ENCODE measurements around the gene KIF2C.

Gene KIF2C

DNA sequence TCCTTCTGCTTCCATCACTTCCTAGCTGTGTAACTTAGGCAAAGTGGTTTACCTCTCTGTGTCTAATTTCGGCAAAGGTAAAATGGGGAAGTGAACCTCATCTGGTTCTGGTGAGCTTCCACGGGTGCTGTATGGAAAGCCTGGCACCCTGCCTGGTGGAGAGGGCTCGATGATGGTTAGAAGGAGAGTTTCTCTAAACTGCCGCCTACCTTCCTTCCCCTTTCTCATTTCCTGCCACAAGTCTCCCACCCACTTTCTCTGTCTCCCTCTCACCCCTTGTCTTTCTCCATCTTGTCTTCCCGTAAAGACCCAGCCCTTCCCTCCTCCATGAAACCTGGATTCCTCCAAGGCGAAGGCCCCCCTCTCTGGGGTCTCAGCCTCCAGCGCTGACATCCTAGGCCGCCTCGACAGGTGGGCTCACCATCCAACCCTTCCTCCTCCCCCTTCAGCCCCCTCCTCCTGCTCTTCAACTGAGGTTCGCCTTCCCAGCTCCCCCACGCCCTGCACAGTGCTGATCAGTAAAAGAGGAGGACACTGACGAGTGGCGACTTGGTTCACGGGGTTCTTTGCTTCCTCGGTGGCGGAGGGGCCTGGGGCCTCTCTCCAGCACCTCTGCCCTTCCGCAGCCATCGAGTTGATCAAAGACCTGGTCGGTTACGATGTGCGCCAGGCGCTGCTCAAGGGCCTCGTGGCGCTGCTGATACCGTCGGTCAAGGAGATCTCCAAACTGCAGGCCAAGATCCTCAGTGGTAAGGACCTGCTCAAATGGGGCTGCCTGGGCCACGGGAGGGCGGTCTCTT, 15.9 kb upstream of the KIF2C start:
- in situ Hi-C loops (cut with MboI; ENCODE audit: low sequenced_read_pairs, unreplicated experiment) = no loop called here
- TF ChIP-seq, protein P1, sequence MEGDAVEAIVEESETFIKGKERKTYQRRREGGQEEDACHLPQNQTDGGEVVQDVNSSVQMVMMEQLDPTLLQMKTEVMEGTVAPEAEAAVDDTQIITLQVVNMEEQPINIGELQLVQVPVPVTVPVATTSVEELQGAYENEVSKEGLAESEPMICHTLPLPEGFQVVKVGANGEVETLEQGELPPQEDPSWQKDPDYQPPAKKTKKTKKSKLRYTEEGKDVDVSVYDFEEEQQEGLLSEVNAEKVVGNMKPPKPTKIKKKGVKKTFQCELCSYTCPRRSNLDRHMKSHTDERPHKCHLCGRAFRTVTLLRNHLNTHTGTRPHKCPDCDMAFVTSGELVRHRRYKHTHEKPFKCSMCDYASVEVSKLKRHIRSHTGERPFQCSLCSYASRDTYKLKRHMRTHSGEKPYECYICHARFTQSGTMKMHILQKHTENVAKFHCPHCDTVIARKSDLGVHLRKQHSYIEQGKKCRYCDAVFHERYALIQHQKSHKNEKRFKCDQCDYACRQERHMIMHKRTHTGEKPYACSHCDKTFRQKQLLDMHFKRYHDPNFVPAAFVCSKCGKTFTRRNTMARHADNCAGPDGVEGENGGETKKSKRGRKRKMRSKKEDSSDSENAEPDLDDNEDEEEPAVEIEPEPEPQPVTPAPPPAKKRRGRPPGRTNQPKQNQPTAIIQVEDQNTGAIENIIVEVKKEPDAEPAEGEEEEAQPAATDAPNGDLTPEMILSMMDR (IDR thresholded peaks at IDR 0.05; ENCODE audit: borderline replicate concordance, control extremely low read depth, extremely low read depth, insufficient read depth, missing control alignments) = no peak
- peak; percentile 68 for DNase-seq (ENCODE audit: low spot score)

DNA sequence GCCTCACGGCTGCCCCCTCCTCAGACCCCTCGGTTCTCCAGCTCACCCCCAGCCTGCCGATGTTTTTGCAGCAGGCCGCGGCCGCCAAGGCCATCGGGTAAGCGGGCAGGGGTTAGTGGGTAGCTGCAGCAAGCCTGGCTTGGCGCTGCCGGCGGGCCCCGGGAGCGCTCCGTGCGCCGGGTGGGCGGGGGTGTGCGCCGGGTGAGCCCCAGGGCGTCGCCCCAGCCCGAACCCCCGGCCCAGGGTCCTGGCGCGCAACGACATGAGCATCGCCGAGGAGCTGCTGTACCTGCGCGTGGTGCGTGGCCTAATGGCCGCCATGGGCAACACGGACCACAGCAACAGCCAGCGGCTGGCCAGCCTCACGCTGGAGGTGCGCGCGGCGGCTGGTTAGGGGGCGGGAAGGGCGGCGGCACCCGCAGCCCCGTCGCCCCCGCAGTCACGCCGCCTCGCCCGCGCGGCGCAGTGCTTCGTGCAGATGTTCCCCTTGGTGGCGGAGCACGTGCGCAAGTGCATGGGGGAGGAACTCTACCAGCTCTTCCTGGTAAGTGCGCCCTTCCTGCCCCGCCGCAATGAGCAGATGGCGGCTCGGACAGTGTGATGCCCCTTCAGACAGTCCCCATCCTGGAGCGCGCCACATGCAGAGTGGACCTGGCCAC, 15.2 kb upstream of the KIF2C start:
- in situ Hi-C loops (cut with MboI; ENCODE audit: low sequenced_read_pairs, unreplicated experiment) = no loop called here
- DNase-seq (ENCODE audit: low spot score) = no peak
- TF ChIP-seq, protein P1 (IDR thresholded peaks at IDR 0.05; ENCODE audit: borderline replicate concordance, control extremely low read depth, extremely low read depth, insufficient read depth, missing control alignments) = no peak

DNA sequence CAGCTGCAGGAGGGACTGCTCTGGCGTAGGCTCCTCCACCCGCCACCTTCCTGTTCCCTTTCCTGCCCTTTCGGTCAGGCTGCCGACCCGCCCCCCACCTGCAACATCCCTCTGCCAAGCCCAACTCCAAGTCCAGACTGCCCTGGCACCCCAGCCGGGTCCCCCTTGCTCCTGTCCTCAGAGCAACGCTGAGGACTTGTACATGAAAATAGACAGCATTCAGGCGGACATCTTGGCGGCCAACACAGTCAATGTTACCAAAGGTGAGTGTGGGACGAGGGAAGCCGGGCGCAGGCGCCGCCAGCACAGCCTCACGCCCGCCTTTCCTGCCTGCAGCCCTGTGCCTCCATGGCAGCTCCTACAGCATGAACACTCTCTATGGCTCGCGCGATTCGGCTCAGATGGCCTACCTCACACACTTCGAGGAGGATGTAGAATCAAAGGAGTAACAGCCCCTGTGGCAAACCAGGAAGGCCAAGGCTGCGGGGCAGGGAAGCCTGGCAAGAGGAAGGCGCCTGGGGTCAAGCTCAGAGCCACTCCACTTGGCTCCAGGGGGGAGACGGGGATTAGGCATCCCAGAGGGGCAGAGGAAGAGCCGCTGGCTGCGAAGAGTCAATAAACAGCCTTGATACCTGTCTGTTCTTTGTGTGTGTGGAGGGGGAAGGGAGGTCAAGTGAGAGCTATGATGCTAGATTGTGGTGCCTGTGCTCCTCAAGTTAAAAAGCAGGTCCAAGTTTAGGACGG, 14.5 kb upstream of the KIF2C start:
- TF ChIP-seq, protein P1 (IDR thresholded peaks at IDR 0.05; ENCODE audit: borderline replicate concordance, control extremely low read depth, extremely low read depth, insufficient read depth, missing control alignments) = no peak
- no peak for DNase-seq (ENCODE audit: low spot score)
- in situ Hi-C loops (cut with MboI; ENCODE audit: low sequenced_read_pairs, unreplicated experiment) = no loop called here

DNA sequence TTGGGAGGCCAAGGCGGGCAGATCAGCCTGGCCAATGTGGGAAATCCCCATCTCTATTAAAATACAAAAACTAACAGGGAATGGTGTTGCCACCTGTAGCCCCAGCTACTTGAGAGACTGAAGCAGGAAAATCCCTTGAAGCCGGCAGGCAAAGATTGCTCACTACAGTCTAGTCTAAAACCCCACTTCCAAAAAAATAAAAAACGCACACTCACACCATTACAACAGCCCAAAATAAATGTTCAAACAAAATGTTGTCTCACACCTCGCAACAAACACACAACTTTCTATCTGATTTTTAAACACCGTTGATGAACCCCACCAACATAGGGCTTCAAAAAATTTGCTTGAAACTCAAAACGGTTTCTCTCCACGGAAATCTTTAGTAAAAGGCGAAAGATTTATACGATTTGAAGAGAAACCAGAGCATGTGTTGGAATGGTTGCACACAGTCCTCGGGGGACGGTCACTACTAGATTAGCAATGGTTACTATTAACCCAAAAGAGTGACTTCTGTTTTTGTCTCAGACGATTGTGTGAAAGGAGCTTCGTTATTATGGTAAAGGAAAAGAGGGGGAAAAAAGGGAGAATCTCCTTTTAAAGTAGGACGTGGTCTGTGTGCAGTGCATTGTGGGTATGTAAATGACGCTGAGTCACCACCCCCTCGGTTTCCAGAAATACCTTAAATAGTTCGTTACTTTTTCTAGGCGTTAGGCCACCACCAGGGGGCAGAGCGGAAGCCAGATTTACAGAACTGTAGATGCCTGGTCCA, 8.7 kb upstream of the KIF2C start, which contains the start of gene RNU5D-1:
RNU5D-1 (minus strand) TSS at position 430 of the 772 bp plus-strand sequence.
- in situ Hi-C loops (cut with MboI; ENCODE audit: low sequenced_read_pairs, unreplicated experiment) = no loop called here
- TF ChIP-seq, protein P1 (IDR thresholded peaks at IDR 0.05; ENCODE audit: borderline replicate concordance, control extremely low read depth, extremely low read depth, insufficient read depth, missing control alignments) = peak; percentile 79
- DNase-seq (ENCODE audit: low spot score) = peak; percentile 86

DNA sequence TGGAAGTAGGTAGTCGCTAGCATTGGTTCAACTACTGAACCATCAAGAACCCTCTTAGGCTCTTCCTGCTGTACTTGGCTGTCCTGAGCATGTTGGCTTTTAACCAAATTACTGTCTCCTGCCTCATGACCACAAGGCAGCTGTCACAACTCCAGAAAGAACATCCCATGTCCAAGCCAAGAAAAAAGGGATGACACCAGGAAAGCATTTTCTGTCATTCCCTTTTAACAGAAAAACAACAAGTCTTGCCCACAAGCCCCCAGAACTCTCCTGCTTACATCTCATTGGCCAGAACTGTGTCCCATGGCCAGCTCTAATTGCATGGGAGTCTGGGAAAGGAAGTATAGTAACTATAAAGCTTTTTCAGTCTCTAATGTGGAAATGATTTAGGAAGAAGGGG, 6.3 kb upstream of the KIF2C start:
- in situ Hi-C loops (cut with MboI; ENCODE audit: low sequenced_read_pairs, unreplicated experiment) = no loop called here
- TF ChIP-seq, protein P1 (IDR thresholded peaks at IDR 0.05; ENCODE audit: borderline replicate concordance, control extremely low read depth, extremely low read depth, insufficient read depth, missing control alignments) = no peak
- DNase-seq (ENCODE audit: low spot score) = no peak

DNA sequence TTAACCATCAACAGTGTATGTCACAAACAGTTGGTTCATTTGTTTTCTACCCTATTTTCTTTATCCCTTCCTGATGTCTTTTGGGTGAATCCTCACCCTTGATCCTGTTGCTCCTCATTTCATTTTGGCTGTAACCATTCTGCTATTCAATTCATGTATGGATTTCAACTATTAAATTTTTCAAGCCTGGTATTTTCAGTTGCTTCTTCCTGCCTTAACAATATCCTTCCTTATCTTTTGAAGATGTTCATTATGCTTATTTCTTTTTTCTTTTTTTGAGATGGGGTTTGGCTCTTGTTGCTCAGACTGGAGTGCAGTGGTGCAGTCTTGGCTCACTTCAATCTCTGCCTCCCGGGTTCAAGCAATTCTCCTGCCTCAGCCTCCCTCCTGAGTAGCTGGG, 5.9 kb upstream of the KIF2C start:
- TF ChIP-seq, protein P1 (IDR thresholded peaks at IDR 0.05; ENCODE audit: borderline replicate concordance, control extremely low read depth, extremely low read depth, insufficient read depth, missing control alignments) = no peak
- no peak for DNase-seq (ENCODE audit: low spot score)
- in situ Hi-C loops (cut with MboI; ENCODE audit: low sequenced_read_pairs, unreplicated experiment) = no loop called here

Data from GM13976 (cell line).